ENCODE data around the gene GPRC5C.

GPRC5C gene, protein sequence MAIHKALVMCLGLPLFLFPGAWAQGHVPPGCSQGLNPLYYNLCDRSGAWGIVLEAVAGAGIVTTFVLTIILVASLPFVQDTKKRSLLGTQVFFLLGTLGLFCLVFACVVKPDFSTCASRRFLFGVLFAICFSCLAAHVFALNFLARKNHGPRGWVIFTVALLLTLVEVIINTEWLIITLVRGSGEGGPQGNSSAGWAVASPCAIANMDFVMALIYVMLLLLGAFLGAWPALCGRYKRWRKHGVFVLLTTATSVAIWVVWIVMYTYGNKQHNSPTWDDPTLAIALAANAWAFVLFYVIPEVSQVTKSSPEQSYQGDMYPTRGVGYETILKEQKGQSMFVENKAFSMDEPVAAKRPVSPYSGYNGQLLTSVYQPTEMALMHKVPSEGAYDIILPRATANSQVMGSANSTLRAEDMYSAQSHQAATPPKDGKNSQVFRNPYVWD

DNA sequence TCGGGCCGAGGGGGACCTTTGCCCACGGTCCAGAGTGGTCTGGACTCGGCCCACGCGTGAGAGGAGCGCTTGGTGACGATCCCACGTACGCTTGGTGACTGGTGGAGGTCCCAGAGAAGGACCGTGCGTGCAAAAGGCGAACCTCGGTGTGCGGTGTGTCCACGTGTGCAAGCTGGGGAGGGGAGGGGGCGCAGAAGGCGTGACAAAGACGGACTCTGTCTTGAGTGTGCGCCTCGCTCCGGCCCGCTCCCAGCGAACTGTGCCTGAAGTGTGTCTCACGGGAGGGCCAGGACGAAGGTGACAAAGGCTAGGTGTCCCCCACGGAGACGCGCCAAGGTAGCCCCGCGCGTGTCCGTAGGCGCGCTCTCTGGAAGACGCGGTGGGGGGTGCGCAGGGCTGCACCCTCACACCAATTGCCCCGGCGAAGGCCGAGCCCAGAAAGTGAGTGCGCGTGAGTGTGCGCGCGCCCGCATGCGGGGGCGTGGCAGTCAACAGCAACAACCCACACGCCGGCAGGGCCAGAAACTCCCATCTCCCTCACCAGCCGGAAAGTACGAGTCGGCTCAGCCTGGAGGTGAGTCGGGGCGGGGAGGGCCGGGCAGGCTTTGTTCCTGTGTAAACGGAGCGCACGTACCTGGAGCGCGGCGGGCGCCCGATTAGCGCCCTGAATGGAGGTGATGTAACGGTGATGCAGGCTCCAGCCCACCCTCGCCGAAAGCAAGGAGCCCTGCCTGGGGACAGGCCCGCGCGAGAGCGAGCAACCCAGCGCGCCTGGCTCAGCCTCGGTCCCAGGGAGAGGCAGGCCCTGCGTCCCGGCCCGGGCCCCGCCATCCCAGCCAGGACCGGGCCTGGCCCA is at the start of gene GPRC5C:
Gene GPRC5C (plus strand): TSS at position 521 of the 856 bp plus-strand sequence. CDS start 7,689 bp downstream, outside the sequence.
- peak in 1 of 3 donors; percentile 20 for DNase-seq (ENCODE audit: low read depth in 3 of 3, low spot score in 1 of 3)

DNA sequence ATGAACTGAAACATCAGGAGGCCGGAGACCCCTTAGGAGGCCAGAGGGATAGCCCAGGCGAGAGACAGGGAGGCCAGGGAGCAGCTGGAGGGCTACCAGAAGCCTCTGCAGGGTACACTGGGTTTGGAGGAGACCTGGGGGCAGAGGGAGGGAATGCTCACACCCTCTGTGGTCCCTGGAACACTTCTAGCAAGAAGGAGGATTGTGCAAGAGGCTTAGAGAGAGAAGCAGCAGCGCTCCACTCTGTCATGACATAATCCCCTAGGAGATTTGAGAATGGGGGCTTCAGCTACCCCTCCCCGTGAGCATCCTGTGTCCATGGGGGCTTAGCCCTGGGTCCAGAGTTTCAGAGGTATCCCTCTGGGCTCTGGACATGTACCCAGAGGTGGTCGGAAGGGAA is 48.7 kb upstream of the GPRC5C start:
- no peak for DNase-seq (ENCODE audit: low read depth in 3 of 3, low spot score in 1 of 3)

DNA sequence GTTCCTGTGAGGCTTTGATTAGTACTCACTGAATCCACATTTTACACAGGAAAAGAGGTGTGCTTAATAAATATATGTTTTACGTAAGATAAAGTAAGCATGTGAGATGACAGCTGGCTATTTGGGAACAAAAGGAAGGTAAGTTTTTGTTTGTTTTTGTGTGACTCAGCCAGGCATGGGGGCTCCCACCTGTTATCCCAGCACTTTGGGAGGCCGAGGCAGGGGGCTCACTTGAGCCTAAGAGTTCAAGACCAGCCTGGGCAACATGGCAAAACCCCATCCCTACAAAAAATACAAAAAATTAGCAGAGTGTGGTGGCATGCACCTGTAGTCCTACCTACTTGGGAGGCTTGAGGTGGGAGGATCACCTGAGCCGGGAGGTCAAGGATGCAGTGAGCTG is 46.7 kb upstream of the GPRC5C start:
- no peak for DNase-seq (ENCODE audit: low read depth in 3 of 3, low spot score in 1 of 3)

DNA sequence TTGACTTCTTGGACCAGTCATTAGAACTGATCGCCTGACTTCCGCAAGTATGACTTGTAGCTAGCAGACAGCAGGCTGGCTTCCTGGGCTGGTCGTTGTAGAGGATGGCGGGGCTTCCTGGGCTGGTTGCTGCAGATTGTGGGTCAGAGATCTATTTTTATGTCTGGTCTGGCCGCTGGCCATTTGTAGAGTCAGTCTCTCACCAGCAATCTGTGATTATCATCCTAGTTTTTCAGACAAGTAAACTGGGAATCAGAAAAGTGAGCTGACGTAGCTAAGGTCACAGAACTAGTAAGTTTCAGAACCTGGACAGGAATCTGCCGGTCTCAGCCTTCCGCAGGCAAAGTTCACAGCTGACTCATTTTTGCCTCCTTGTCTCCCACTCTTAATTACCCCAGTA is 45.5 kb upstream of the GPRC5C start:
- DNase-seq (ENCODE audit: low read depth in 3 of 3, low spot score in 1 of 3), result no peak

DNA sequence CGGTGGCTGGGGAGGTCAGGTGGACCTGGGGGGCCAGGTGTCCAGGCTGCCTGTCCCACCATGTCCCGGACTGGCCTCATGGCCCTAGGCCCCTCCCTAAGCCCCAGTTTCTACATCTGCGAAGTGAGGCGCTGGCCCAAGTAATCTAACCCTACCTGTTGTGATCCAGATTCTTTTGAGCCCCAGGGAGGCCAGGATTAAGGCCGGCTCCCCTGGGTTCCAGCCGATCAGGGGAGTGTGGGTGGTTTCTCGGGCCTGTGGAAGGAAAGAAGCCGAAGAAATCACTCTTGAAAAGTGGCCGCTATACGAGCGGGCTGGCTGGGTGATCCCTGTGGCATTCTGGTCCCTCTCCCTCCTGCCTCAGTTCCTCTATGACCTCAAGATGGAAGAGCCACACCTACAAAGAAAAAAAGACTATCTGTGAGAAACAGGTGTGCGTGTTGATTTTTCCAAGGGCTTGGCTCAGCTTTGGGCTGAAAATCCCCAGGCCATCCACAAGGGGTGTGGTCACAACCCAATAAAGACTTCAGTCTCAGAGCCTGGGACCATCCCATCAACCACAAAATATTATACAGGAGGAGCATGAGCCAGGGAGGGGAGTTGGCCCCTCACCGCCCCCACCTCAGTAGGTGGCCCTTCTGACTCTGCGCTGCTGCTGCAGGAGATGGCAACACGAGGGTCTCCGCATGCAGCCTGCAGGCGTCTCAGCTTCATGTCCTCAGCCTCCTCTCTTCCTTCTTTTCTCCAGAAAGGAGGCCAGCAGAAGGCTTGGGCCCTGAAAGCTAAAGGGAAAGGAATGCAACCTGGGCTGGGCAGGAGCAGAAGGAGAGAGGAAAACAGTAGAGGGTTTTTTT is 44.3 kb upstream of the GPRC5C start:
- DNase-seq (ENCODE audit: low read depth in 3 of 3, low spot score in 1 of 3), result no peak

DNA sequence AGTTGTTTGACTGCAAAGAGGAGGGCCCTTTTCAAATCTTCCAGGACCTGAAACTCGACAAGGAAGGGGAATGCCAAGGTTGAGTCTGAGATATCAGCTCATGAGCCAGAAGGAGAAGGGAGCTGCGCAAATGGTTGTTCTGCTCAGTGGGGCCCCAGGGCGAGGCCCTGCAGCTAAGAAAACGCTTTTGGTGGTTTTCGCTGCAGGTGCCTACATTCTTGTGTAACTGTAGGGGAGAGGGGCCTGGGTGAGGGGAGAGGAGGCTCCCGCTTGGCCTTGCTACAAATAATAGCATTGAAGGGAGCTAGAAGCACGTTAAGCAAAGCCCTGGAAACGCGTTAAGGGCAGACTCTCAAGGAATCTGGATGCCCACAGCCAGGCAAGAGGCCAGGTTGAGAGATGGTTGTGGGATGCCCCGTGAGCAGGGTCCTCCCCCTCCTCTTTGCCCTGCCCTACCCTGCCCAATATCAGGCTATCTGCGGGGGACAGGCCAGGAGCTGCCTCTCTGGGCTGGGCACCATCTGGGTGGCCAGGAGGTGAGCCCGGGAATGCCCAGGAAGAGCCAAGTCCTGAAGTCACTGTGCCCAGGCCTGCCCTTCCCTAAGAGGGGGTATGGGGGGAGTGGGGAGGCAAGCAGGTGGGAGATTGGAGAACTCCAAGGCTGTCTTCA is 42.7 kb upstream of the GPRC5C start:
- DNase-seq (ENCODE audit: low read depth in 3 of 3, low spot score in 1 of 3), result no peak

DNA sequence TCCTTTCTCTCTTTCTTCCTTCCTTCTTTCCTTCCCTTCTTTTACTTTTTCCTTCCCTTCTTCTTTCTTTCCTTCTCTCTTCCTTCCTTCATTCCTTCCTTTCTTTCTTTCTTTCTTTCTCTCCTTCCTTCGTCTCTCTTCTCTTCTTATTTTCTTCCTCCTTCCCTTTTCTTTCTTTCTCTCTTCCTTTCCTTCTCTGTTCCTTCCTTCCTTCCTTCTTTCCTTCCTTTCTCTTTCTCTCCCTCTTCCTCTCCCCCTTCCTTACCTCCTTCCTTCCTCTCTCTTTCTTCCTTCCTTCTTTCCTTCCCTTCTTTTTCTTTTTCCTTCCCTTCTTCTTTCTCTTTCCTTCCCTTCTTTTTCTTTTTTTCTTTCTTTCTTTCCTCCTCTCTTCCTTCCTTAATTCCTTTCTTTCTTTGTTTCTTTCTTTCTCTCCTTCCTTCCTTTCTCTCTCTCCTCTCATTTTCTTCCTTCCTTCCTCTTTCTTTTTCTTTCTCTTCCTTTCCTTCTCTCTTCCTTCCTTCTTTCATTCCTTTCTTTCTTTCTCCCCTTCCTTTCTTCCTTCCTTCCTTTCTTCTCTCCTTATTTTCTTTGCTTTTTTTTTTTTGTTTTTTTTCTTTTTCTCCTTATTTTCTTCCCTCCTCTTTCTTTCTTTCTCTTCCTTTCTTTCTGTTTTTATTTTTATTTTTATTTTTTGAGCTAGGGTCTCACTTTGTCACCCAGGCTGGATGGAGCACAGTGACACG is 41.8 kb upstream of the GPRC5C start:
- no peak for DNase-seq (ENCODE audit: low read depth in 3 of 3, low spot score in 1 of 3)

DNA sequence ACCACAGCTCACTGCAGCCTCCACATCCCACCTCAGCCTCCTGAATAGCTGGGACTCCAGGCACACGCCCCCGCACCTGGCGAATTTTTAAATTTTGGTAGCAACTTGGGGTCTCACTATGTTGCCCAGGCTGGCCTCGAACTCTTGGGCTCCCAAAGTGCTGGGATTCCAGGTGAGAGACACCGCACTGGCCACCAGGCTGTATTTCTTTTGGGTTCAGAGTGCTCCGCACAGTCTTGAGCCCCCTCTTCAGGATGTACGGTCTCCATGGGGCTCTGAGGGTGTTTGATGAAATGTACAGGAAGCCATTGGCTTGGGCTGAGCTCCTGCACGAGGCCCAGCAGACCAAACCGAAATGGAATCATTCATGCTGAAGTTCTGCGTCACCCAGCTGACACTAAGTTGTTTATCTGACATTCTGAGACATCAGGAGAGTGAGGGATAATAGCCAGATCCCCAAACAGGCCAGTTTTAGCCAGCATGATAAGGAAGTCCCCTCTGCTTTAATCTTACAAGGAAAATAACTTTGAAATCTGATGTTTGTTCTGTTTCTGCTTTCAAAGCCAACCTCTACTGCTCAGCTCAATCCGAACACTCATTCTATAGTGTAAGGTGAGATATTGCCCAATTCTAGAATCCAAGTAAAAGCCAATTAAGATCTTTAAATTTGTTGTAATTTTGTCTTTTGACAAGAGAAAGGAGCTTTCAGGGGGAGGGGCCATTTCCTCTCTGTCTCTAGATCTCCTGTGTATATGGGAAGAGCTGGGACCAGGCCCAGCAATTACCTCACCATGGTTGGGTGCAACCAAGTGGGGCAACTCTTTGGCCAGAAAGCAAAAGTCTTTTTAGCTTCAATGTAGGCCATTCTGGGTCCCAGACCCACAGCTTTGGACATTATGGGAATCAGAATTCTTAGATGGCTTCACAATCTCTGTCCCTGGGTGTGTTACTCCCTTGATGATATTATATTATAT is 40.9 kb upstream of the GPRC5C start:
- DNase-seq (ENCODE audit: low read depth in 3 of 3, low spot score in 1 of 3), result no peak

DNA sequence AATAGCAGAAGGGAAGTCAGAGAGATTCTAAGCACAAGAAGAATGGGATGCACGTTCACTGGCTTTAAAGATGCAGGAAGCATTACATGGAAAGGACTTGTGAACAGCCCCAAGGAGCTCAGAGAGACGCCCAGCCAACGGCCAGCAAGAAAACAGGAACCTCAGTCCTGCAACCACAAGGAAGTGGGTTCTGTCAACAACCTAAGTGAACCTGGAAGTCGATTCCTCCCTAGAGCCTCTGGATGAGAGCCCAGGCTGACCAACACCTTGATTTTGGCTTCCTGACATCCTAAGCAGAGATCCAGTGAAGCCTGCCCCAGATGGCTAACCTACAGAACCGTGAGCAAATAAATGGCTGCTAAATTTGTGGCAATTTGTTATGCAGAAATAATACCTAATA is 40.1 kb upstream of the GPRC5C start:
- no peak for DNase-seq (ENCODE audit: low read depth in 3 of 3, low spot score in 1 of 3)

DNA sequence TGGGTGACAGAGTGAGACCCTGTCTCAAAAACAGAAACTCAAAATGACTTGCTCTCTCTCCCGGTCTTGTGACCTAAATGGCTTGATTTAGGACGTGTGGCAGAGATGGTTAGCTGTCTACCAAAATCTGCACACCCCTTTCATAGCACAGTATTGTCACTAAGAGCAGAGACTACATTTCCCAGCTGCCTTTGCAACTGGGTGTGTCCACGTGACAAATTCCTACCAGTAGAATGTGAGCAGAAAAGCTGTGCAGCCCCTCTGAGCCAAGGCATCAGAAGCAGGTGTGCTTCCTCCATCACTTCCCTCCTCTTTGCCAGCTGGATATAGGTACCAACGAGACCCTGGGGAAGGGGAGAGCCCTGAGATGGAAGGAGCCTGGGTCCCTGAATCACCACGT is 39.0 kb upstream of the GPRC5C start:
- no peak for DNase-seq (ENCODE audit: low read depth in 3 of 3, low spot score in 1 of 3)

DNA sequence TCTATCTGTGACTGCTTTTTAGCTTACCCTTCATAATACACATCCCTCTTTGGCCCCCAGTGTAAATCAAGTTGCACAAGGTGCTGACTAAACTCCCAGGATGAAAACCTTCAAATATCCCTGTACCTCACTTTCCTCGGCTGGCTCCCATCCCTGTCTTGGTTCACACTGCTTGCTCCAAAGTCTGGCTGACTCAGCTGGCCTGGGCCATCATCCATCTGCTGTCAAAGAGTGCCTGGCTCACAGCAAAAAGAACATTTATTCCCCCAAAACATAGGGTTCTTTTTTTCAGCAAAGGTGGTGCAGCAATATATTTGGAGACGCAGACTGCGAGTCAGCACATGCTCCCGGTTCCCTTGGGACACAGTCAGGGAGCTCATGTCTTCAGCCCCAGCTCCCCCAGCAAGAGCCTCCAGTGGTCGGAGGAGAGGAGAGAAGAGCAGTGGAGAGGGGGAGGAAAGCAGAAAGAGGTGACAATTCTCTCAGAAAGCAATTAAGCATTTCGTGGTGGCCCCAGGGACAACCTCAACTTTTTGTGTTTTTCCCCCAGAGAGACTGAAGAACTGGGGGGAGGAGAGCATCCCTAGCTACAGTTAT is 38.4 kb upstream of the GPRC5C start:
- no peak for DNase-seq (ENCODE audit: low read depth in 3 of 3, low spot score in 1 of 3)

DNA sequence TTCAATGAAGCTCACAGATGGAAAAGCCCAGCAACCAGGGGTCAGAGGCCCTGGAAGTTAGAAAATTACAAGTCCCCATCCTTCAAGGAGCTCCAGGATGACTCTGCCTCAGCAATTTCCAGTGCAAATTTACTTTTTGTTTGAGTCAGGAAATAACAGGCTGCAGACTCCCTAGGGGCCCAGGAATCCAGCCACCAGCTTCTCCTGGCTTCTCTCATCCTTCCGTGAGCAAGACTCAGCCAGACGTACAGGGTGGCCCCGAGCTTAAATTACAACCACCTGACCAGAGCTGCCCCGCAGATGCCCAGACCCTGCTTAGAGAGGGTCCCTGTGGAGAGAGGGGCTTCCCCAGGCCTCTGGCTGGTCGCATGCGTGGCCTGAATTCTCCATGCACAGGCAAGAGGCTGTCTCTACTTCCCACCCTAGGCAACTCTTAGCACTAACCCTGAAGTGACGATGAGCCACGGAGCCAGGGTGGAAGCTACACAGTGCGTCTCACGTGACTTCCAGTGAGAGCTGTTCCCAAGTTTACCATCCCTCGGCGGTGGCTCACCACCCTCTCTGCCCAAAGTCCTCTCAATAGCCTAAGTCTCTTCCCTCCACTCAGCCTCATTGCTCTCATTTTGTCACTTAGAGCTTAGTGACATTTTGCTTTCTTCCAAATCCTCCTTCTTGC is 37.5 kb upstream of the GPRC5C start:
- DNase-seq (ENCODE audit: low read depth in 3 of 3, low spot score in 1 of 3), result no peak

DNA sequence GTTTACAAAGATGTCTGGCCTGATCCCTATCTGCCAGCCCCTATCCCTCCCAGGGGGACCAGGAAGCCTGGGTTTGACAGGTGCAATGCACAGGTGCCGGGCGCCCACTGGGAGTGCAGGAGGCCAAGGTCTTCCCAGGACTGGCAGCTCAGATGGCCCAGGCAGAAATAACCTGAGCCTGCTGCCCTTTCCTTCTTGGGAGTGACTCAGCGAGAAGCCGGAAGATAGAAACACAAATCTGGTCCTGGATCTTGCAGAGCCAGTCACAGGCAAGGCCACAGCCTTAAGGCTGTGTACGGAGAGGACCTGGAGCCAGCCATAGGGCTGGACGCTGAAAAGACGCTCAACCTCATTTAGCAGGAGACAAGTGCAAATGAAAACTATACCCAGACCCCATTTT is 36.9 kb upstream of the GPRC5C start:
- DNase-seq (ENCODE audit: low read depth in 3 of 3, low spot score in 1 of 3), result no peak

DNA sequence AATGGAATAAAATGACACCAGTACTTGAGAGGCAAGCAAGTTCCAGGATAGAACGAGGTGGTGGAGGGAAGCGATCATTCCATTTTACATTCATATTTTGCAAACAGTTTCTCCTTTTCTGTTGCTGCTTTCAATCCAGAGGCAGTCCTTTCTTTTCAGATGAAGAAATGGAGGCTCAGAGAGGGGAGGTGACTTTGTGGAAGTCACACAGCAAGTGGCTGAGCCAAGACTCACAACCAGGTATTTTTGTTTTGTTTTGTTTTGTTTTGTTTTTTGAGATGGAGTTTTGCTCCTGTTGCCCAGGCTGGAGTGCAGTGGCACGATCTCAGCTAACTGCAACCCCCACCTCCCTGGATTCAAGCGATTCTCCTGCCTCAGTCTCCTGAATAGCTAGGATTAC is 35.3 kb upstream of the GPRC5C start:
- DNase-seq (ENCODE audit: low read depth in 3 of 3, low spot score in 1 of 3), result no peak

DNA sequence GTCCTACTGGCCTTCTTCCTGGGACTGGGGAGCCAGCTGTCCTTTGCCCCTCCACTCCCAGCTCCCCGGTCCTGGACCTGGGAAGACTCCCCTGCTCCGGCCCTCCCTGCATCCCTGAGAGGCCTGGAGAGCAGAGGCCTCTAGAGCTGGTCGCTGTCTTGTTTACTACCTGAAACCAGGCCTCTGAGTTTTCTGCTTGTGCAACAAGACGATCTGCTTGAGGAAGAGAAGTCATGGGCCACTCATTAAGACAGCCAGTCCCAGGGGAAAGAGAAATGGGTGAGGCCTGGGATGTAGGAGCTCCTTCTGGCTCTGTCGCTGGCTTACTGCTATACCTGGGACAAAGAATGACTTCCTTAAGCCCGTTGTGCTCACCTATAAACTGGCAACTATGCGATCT is 29.8 kb upstream of the GPRC5C start:
- DNase-seq (ENCODE audit: low read depth in 3 of 3, low spot score in 1 of 3), result no peak

DNA sequence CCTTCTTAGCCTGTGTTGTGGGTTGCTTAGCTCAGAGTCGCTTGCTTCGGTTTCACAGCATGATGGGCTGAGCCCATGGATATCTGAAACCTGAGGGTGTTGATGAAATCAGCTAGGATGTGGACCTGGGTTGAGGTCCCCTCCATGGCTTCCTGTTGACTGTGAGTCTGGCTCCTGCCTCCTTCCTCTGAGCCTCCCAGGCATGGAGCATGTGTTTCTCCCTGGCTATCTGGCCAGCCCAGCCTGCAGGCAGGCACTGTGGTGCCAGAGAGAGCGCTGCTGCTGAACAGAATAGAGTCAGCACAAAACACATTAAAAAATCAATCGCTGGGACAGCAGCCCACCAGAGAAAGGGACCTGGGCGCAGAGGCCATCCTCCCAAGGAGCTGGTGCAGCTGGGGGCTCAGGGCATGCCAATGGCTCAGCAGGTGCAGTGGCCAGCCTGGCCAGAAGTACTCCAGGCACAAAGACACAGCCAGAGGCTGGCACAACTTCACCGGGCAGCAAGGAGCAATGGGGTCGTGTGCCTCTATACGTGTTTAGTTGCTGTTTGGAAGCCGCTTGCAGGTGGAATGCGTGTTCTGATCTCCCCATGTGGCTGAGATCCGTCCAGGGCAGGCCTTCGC is 28.3 kb upstream of the GPRC5C start:
- DNase-seq (ENCODE audit: low read depth in 3 of 3, low spot score in 1 of 3), result no peak

DNA sequence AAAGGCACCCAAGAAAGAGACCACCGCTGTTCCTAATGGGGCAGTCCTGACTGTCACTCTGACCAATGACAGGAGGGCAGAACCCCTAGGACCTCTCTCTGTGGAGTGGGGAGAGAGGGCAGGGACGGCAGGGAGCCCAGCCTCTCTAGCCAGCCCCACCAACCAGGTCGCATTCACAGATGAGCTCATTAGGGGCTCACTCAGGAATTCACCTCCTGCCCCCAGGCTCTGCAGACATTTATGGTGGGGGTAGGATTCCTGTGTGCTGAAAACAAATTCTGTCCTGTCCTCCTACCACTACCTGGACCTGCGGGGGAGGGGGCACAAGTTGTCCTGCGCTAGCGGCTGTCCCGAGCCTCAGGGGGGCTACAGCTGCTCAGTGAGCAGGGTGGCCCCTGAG is 27.7 kb upstream of the GPRC5C start:
- no peak for DNase-seq (ENCODE audit: low read depth in 3 of 3, low spot score in 1 of 3)

DNA sequence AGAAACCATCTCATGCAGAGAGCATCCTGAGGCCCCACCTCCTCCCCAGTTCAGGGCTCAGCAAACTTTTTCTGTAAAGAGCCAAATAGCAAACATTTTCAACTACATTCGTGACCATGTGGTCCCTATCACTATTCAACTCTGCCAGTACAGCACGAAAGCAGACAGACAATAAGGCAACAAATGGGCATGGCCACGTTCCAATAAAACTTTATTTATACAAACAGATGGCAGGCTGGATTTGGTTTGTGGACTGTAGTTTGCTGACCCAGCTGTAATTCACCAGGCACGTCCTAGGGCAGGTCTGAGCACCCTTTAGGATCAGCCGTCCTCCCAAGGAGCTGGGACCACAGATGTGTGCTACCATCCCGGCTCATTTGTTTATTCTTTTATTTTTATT is 27.1 kb upstream of the GPRC5C start:
- no peak for DNase-seq (ENCODE audit: low read depth in 3 of 3, low spot score in 1 of 3)

All from stimulated activated CD4-positive, alpha-beta T cell treated with anti-CD3 and anti-CD28 coated beads, TNF-alpha, amount 100 ng/mL, for 1 hour (primary cell).